ENCODE results near the gene SMIM17.
A peak's percentile ranks its signal among the peaks of the same experiment; 100 is the strongest.

Gene SMIM17

GRCh38 chr19:56642711-56643459 is at the start of gene SMIM17:
SMIM17 (plus strand) TSS chr19:56643159; CDS start chr19:56645668, 2,509 bp downstream.
- no peak for DNase-seq (ENCODE audit: low spot score)

GRCh38 chr19:56594446-56594782 is 48.5 kb upstream of the SMIM17 start:
- no peak for DNase-seq (ENCODE audit: low spot score)
- no peak for TF ChIP-seq CTCF (IDR thresholded peaks at IDR 0.05; ENCODE audit: extremely low read depth, missing control alignments)

More at GRCh38 chr19:56642711-56643459, at the start of gene SMIM17:
- TF ChIP-seq CTCF (IDR thresholded peaks at IDR 0.05; ENCODE audit: extremely low read depth, missing control alignments) = no peak

GRCh38 chr19:56594783-56595547 is 48.0 kb upstream of the SMIM17 start, which contains the start of gene ZNF71:
ZNF71 (plus strand) TSS chr19:56595302; CDS start chr19:56601559, 6,257 bp downstream.
- TF ChIP-seq CTCF (IDR thresholded peaks at IDR 0.05; ENCODE audit: extremely low read depth, missing control alignments) = no peak
- peak; percentile 97 for DNase-seq (ENCODE audit: low spot score)

- no peak for TF ChIP-seq CTCF (IDR thresholded peaks at IDR 0.05; ENCODE audit: extremely low read depth, missing control alignments)
- no peak for DNase-seq (ENCODE audit: low spot score)
These were observed 47.4 kb upstream of the SMIM17 start for GRCh38 chr19:56595548-56595899.

GRCh38 chr19:56596676-56597075 is 46.3 kb upstream of the SMIM17 start:
- TF ChIP-seq CTCF (IDR thresholded peaks at IDR 0.05; ENCODE audit: extremely low read depth, missing control alignments) = no peak
- DNase-seq (ENCODE audit: low spot score) = no peak

- no peak for TF ChIP-seq CTCF (IDR thresholded peaks at IDR 0.05; ENCODE audit: extremely low read depth, missing control alignments)
- DNase-seq (ENCODE audit: low spot score) = no peak
These were observed 45.3 kb upstream of the SMIM17 start for GRCh38 chr19:56597696-56598095.

GRCh38 chr19:56601375-56601774 is 41.6 kb upstream of the SMIM17 start:
- DNase-seq (ENCODE audit: low spot score) = no peak
- no peak for TF ChIP-seq CTCF (IDR thresholded peaks at IDR 0.05; ENCODE audit: extremely low read depth, missing control alignments)
